SU-DHL-6 (cell line): ENCODE measurements around the gene HECW1.

Experiments used
- H2AFZ ChIP-seq: fragments of 200-600 bp; sonication (generic); 2 replicates; pipeline ENCODE4 v1.6.1; 2014; ENCODE audit warnings: low read depth, mild to moderate bottlenecking, moderate library complexity, mixed read lengths, antibody characterized with exemption, low read length; ENCODE audit not compliant: severe bottlenecking
- H3F3A ChIP-seq: fragments of 200-600 bp; shearing (Covaris generic); 2 replicates; pipeline ENCODE4 v1.6.0; 2016; ENCODE audit warnings: antibody characterized with exemption, mild to moderate bottlenecking; ENCODE audit not compliant: insufficient read depth
- H3K27ac ChIP-seq: fragments of 200-600 bp; sonication (generic); 2 replicates; pipeline ENCODE4 v1.5.1; 2016; ENCODE audit warnings: low read depth, mild to moderate bottlenecking, low read length, moderate library complexity, mixed read lengths
- H3K27me3 ChIP-seq: fragments of 200-600 bp; sonication (generic), shearing (Covaris generic); 2 replicates; pipeline ENCODE4 v1.6.0; 2014; ENCODE audit warnings: mild to moderate bottlenecking, low read length
- H3K36me3 ChIP-seq: fragments of 200-600 bp; sonication (generic); 2 replicates; pipeline ENCODE4 v1.6.1; 2014; ENCODE audit warnings: mild to moderate bottlenecking, low read length, mixed read lengths
- H3K4me2 ChIP-seq: fragments of 300-600, 200-600 bp; shearing (Covaris generic), sonication (generic); 2 replicates; pipeline ENCODE4 v1.6.0; 2014; ENCODE audit warnings: low read length, low read depth, mild to moderate bottlenecking; ENCODE audit not compliant: poor library complexity, severe bottlenecking
- H3K4me3 ChIP-seq: fragments of 200-600 bp; sonication (generic); 2 replicates; pipeline ENCODE4 v1.5.1; 2014; ENCODE audit warnings: antibody characterized with exemption, low read length, mild to moderate bottlenecking, mixed read lengths; ENCODE audit not compliant: insufficient read depth, poor library complexity, severe bottlenecking
- H3K79me2 ChIP-seq: fragments of 200-600 bp; sonication (generic); 2 replicates; pipeline ENCODE4 v1.6.1; 2014; ENCODE audit warnings: mild to moderate bottlenecking, low read length, moderate library complexity; ENCODE audit not compliant: insufficient read depth
- H3K9ac ChIP-seq: fragments of 200-600 bp; sonication (generic); 2 replicates; pipeline ENCODE4 v1.7.0; 2014; ENCODE audit warnings: mild to moderate bottlenecking, low read length
- H3K9me2 ChIP-seq: fragments of 200-600 bp; sonication (generic); replicated peaks from 2 replicates; pipeline ENCODE4 v1.6.1; 2014; ENCODE audit warnings: low read length; ENCODE audit not compliant: insufficient read depth
- H3K9me3 ChIP-seq: fragments of 200-600 bp; sonication (generic); 2 replicates; pipeline ENCODE4 v1.6.1; 2014; ENCODE audit warnings: low read length, mixed read lengths; ENCODE audit not compliant: insufficient read depth
- H4K20me1 ChIP-seq: fragments of 200-600 bp; sonication (generic); 2 replicates; pipeline ENCODE4 v1.6.1; 2014; ENCODE audit warnings: low read depth, mild to moderate bottlenecking, antibody characterized with exemption, low read length, moderate library complexity, mixed read lengths
- CTCF ChIP-seq: fragments of 200-600 bp; sonication (generic); IDR thresholded peaks from one replicate; pipeline ENCODE4 v1.5.1; 2017; ENCODE audit warnings: antibody characterized with exemption, mild to moderate bottlenecking, low read length, moderate library complexity; ENCODE audit not compliant: insufficient read depth, poor library complexity, severe bottlenecking
- EZH2phosphoT487 ChIP-seq: fragments of 200-600 bp; sonication (generic), shearing (Covaris generic); conservative IDR thresholded peaks from 2 replicates; pipeline ENCODE4 v1.6.1; 2018; ENCODE audit warnings: mild to moderate bottlenecking, antibody characterized with exemption, low read length, moderate library complexity, mixed read lengths

HECW1 gene

DNA sequence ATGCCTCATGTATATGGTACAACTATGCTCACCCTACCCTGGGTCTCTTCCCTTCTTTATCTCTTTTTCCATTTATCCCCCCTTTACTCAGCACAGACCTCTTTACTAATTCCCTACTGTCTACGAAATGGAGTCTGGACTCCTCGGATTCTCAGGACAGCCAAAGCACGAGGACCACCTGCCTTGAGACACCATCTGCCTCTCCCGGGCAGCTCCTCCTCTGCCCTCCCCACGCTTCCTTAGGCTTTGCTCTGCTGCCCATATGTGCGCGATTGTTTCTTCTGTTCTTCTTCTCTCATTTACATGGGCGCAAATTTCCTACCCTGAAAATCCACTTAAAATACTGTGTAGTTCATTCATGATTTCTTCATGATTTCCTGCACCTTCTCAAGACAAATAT is 407.8 kb downstream of the HECW1 start:
- H4K20me1 ChIP-seq = no peaks in the 10 kb centered on the region
- H3K9me3 ChIP-seq = no peaks in the 10 kb centered on the region
- no peaks in the 10 kb centered on the region for H3K79me2 ChIP-seq
- H3K27me3 ChIP-seq = no peaks in the 10 kb centered on the region
- no peaks in the 10 kb centered on the region for H3F3A ChIP-seq
- no peak overlapping the region for H3K4me2 ChIP-seq
- no peaks in the 10 kb centered on the region for H3K36me3 ChIP-seq
- H2AFZ ChIP-seq = no peak overlapping the region
- H3K9ac ChIP-seq = no peak overlapping the region
- TF ChIP-seq CTCF = no peak
- TF ChIP-seq EZH2phosphoT487 = no peak
- H3K4me3 ChIP-seq = no peak overlapping the region
- no peaks in the 10 kb centered on the region for H3K9me2 ChIP-seq
- no peak overlapping the region for H3K27ac ChIP-seq

DNA sequence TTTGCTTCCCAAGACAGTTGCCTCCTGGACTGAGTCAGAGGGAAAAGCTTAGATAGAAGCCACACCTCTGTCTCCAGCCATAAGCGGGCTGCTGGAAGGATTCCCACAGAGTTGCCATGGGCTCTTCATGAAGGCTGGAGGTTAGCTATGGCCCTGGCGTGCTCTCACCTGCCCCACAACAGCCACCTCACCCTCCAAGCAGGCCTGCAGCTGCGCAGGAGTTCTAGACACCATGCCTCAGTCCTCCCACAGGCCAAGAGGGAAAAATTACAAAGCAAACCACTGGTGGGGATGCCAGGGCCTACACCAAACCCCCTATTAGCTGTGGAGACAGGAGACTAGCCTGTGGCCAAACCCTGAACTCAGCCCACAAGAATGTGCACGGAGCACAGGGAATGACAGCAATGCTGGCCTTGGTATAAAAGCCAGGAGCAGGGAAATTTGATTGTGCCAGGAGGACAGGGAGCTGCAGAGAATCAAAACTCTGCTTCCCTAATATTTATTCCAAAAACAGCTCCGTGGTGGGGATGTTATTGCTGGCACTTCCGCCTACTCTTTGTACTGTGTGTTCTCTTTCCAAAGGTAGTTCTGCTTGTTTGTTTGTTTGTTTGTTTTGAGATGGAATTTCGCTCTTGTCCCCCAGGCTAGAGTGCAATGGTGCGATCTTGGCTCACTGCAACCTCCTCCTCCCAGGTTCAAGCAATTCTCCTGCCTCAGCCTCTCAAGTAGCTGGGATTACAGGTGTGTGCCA is 410.1 kb downstream of the HECW1 start:
- Histone ChIP-seq H3F3A (no peaks in the 10 kb centered on the region), H3K4me2 (no peak overlapping the region), H3K27me3 (no peaks in the 10 kb centered on the region), H2AFZ (no peak overlapping the region), H3K79me2 (no peaks in the 10 kb centered on the region), H3K27ac (no peak overlapping the region), H3K9me3 (no peaks in the 10 kb centered on the region), H3K9me2 (no peaks in the 10 kb centered on the region), H4K20me1 (no peaks in the 10 kb centered on the region), H3K9ac (no peak overlapping the region), H3K4me3 (no peak overlapping the region), H3K36me3 (no peaks in the 10 kb centered on the region)
- TF ChIP-seq CTCF (no peak), EZH2phosphoT487 (no peak)

- TF ChIP-seq EZH2phosphoT487 = no peak
- TF ChIP-seq CTCF = no peak
- Histone ChIP-seq H3K9ac (no peak overlapping the region), H3K9me3 (no peaks in the 10 kb centered on the region), H3K4me3 (no peak overlapping the region), H3K4me2 (no peak overlapping the region), H4K20me1 (no peaks in the 10 kb centered on the region), H3K27me3 (no peaks in the 10 kb centered on the region), H3F3A (no peaks in the 10 kb centered on the region), H2AFZ (no peak overlapping the region), H3K27ac (no peak overlapping the region), H3K36me3 (no peaks in the 10 kb centered on the region), H3K79me2 (no peaks in the 10 kb centered on the region), H3K9me2 (no peaks in the 10 kb centered on the region)
Observed at GRCh38 chr7:43528576-43529354, 416.3 kb downstream of the HECW1 start.
